ENCODE data around the gene MDP1.
"Not testable (repeated sequence)": the region's sequence is repeated elsewhere in the genome, so short reads cannot be mapped to it uniquely, and the experiment has no call there.

The MDP1 gene

DNA sequence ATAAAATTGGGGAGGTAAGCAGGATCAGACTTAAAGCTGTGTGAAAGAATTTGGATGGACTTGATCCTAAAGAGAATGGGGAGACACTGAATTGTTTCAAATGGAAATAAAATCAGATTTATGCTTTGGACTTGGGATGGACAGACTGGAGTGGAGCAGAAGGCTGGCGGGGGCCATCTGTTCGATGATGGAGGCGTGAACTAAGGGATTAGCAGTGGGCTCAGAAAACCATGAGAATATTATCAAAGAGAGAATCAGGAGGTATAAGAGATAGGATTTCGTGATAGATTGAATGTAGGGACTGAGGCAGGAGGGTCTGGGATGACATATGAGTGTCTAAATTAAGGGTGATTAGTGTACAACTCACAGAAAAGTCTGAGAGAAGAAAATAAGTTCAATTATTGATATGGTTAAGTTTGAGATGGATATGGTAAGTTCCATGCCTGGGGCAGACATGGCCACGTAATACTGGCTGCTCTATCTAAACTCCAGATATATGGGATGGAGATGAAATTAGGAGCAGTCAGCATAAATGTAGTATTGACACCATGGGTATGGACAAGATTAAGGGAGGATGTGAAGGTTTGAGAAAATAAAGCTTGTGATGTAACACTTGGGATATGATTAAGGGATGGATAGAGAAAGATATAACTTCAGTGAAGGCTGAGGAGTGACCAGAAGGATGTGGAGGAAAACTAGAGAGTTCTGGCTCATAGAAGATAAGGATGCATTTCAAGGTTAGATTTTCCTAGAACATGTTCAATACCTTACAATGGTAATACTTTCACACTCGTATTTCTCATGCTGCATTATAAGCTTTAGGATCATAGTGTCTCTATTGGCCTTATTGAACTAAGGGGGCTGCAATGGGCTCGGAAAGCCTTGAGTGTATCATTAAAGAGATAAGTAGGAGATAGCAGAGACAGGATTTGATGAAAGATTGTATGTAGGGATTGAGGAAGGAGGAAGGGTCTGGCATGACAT is 11.4 kb downstream of the MDP1 start:
- FAIRE-seq, result no peak
- no peak for DNase-seq (ENCODE audit: extremely low spot score, insufficient read length, low read depth)

DNA sequence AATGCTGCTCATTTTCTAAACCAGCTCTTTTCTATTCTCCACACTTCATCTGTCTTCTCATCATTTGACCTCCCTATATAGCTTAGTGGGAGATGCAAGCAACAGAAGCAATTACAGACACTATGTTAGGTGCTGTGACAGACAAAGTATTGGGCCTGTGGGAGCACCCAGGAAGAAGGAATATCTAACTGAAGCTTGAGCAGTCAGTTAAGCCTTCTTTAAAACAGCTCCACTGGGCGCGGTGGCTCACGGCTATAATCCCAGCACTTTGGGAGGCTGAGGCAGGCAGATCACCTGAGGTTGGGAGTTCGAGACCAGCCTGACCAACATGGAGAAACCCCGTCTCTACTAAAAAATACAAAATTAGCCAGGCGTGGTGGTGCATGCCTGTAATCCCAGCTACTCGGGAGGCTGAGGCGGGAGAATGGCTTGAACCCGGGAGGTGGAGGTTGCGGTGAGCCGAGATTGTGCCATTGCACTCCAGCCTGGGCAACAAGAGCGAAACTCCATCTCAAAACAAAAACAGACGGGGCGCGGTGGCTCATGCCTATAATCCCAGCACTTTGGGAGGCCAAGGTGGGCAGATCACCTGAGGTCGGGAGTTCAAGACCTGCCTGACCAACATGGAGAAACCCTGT is 12.5 kb downstream of the MDP1 start:
- not testable (repeated sequence) for FAIRE-seq; DNase-seq (ENCODE audit: extremely low spot score, insufficient read length, low read depth)

DNA sequence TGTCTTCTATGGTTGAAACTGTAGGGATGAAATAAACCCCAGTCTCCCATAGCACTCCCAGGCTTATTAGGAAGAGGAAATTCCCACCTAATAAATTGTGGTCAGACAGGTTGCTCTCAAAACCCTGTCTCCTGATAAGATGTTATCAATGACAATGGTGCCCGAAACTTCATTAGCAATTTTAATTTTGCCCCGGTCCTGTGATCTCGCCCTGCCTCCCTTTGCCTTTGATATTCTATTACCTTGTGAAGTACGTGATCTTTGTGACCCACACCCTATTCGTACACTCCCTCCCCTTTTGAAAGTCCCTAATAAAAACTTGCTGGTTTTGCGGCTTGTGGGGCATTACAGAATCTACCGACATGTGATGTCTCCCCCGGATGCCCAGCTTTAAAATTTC is 13.3 kb downstream of the MDP1 start:
- not testable (repeated sequence) for FAIRE-seq; DNase-seq (ENCODE audit: extremely low spot score, insufficient read length, low read depth)

DNA sequence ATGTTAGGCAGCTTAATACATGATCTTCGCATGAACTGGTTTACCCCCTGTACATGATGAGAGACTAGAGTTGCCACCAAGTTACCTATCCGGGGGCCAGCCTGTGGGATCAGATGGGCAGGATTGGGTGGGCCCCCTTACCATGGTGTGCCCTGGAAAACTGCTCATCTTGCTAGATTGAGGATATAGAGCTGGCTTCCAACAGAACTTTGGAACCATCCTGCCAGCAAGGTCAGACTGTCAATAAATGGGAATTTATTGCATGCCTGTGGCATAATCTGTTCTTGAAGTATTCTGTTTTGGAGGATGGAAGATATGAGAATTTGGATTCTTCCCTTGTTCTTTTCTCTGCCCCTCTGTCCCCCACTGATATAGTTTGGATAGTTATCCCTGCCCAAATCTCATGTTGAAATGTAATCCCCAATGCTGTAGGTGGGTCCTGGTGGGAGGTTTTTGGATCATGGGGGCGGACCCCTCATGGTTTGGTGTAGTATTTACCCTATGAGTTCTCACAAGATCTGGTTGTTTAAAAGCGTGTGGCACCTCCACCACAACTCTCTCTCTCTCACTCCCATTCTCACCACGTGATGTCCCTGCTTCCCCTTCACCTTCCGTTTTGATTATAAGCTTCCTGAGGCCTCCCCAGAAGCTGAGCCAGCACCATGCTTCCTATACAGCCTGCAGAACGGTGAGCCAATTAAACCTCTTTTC is 16.9 kb downstream of the MDP1 start:
- no peak for FAIRE-seq
- no peak for DNase-seq (ENCODE audit: extremely low spot score, insufficient read length, low read depth)

DNA sequence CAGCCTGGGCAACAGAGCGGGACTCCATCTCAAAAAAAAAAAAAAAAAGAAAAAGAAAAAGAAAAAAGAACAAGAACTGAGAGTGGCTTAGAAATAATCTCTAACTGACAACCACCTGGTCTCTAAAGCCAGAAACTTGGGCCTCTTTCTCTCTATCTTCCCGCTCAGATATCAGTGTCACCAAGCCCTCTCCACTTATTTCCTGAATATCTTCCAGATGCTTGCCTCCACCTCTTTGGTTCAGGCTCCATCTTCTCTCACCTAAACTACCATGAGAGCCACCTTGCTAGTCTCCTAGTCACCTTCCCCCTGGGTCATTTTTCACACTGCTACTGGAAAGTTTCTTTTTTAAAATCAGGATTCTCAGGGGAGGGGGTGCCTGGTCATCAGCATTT is 18.8 kb downstream of the MDP1 start:
- DNase-seq (ENCODE audit: extremely low spot score, insufficient read length, low read depth), result no peak
- no peak for FAIRE-seq

DNA sequence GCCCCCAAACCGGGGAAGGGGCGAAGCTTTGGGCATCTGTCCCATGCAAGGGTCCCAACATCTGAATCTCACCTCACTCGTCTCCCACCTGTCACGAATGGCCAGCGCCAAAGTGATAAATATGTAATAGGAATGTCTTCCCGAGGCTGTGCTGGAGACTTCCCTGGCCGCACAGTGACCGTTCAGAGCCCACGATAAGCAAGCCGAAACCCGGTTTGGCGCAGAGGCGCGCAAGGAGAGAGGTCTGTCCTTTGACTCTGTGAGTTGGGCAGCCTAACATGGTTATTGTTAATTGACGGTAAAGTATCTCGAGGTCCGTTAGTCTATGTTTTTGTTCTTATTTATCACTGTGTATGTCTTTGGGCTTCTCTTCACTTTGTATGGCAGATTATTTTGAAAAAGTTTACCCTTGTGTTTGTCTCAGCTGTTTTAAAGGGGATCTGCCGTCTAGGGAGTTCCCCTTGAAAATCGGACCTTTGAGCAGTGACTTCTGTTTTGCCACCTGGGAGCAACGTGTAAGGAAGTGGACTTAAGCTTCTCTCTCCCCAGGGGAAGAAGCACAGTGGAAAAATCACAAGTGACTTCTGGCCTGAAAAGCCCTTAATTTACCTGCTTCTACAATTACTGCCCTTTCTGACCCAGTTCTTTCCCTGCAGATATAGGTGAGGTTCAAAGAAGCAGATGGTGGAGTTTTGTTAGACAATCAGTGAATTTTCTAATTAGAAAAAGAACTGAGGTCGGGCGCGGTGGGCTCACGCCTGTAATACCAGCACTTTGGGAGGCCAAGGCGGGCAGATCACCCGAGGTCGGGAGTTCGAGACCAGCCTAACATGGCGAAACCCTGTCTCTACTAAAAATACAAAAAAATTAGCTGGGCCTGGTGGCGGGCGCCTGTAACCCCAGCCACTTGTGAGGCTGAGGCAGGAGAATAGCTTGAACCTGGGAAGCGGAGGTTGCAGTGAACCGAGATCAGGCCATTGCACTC is 19.5 kb downstream of the MDP1 start:
- peak; percentile 77 for FAIRE-seq
- DNase-seq (ENCODE audit: extremely low spot score, insufficient read length, low read depth), result no peak

DNA sequence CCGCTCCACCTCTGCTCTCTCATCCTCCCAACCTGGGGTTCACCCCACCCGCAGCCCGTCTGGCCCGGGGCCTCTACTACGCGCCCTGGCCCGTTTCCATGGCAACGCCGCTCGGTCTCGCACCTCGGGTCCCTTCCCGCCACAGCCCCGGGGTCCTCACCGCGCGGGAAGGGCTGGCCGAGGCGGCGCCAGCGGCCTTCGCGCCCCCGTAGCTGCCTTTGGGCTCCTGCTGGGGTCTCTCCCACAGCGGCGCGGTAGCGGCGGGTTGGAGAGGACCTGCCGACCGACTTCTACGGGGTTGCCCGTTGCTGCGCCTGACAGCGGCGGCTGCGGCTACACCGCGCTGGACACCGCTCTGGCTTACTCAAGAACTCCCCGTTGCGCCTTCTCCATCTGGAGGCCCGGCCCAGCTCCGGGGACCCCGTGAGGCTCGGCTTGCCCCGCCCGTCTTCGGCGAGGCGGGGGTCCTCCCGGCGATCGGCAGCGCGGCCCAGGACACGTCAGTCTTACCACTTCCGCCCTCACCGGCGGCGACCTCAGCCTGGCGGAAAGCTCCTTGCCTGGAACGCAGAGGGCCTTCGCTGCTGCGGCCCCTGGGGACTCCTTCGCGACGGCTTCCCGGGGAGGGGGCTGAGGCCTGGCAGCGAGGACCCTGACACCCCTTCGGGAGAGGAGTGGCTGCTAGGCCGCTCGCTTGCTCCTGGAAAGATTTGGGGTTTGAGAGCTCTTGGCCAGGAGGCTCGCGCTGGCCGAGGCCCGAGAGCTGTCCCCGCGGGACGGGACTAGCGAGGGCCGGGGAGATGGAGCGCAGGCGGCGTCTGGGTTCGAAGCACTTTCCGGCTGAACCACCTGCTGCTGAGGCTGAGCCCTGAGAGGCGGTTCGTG is 20.4 kb downstream of the MDP1 start, which contains the start of gene TM9SF1:
Gene TM9SF1, minus strand, starts transcription at position 256 of the 885 bp plus-strand sequence. CDS start 422 bp downstream, outside the sequence.
- FAIRE-seq (peak; percentile 82), DNase-seq (ENCODE audit: extremely low spot score, insufficient read length, low read depth) (no peak)

DNA sequence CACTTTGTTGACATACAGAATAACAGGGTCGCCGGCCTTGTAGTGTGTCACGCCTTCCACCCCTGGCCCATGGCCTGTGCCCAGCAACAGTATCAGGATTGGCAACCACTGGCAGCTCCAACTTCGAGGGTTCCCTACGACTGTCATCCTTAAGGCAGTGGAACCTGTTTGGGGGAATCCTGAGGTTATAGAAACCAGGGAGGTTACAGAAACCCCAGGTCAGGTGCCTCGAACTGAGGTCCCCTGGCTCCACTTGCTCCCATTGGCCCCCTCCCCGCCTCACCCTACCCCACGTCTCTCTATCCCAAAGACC is 21.0 kb downstream of the MDP1 start:
- DNase-seq (ENCODE audit: extremely low spot score, insufficient read length, low read depth) (no peak), FAIRE-seq (no peak)

DNA sequence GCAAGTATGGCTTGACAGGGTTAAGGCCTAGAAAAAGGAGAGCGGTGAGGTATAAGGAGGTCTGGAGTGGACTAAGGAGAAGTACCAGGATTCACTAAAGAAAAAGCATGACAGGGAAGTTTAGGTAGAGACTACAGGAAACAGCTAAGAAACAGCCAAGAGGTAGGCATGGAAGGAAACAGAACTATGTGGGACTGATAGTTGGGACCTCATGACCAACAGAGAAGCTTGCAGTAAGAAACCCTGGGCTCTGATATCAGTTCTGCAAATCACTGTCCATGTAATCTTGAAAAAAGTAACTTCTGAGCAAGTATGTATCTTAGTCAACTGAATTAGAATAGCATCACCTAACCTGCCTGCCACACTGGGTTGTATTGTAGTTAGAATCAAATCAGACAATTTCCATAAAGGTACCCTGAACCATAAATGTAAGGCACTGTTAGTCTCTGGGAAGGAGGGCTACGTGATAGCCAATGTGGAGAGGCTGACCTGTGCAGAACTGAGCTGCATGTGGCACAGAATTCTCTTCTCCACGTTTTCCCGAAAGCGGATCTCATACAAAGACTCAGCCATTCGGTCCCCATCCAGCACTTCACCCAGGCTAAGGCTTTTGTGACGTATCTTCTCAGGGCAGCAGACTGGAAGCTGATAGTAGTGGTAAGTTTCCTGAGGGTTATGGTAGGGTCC is 21.5 kb downstream of the MDP1 start:
- no peak for FAIRE-seq
- DNase-seq (ENCODE audit: extremely low spot score, insufficient read length, low read depth), result no peak

DNA sequence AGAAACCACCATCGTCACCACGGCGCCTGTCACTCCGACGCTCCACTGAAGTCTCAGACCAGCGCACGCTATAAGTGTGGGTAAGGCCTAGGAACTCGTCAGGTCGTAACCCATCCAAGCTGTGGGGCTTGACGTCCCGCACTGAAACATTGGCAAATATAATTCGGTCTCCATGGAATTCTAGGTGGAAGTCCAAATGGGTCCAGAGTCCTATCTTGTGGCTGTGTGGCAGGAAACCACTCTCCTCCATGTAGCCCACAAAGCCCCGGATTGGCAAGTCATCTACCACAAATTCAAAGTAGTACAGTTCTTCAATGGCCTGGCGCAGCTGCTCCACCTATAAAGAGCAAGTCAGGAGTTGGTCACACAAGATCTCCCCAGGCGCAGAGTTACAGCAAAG is 22.9 kb downstream of the MDP1 start:
- no peak for DNase-seq (ENCODE audit: extremely low spot score, insufficient read length, low read depth)
- FAIRE-seq, result no peak

DNA sequence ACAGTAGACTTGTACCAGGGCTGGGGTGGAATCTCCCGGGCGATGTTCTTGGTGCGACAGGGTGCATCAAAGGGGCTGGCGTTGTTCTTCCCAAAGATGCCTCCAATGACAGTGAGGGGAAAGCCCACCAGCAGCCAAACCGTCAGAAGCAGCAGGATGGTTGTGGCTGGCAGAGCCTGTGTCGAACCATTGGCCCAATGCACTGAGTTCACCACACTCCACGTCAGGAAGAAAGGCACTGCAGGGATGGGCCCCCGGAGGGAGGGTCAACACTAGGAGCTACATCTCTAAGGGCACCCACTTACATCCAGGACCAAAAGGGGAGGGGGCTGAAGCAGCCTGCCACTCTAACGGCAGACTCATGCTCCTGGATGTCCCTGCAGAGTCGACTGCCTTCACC is 25.4 kb downstream of the MDP1 start:
- FAIRE-seq (no peak), DNase-seq (ENCODE audit: extremely low spot score, insufficient read length, low read depth) (no peak)

DNA sequence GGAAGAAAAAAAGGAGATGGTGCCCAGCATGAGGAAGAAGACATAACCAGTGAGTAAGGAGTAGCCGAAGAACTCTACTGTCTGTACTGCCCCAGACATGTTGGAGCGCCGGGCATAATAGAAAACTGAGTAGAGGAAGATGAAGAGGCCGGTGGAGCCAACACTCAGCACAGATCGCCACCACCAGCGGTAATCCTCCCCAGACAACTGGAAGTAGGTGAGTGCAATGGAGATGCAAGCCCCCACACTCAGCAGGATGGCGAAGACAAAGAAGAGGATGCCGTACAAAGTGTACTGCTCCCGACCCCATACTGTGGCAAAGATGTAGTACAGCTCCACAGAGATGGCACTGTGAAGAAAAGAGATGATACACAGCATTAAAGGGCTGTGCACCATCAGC is 26.4 kb downstream of the MDP1 start:
- DNase-seq (ENCODE audit: extremely low spot score, insufficient read length, low read depth) (no peak), FAIRE-seq (no peak)

DNA sequence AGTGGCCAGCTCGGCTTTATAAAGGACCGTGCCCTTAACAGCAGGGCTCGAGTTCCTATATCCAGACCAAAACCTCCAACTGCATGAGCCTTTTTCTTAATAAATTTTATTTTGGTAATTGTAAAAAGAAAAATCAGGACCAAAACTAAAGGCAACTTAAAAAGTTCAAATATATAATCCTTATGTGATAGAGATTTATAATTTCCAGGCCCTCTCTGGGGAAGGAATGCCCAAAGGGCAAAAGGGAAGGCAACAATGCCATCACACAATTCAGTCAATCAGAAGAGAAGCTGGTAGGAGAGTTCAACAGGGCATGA is 26.8 kb downstream of the MDP1 start:
- DNase-seq (ENCODE audit: extremely low spot score, insufficient read length, low read depth) (no peak), FAIRE-seq (no peak)

DNA sequence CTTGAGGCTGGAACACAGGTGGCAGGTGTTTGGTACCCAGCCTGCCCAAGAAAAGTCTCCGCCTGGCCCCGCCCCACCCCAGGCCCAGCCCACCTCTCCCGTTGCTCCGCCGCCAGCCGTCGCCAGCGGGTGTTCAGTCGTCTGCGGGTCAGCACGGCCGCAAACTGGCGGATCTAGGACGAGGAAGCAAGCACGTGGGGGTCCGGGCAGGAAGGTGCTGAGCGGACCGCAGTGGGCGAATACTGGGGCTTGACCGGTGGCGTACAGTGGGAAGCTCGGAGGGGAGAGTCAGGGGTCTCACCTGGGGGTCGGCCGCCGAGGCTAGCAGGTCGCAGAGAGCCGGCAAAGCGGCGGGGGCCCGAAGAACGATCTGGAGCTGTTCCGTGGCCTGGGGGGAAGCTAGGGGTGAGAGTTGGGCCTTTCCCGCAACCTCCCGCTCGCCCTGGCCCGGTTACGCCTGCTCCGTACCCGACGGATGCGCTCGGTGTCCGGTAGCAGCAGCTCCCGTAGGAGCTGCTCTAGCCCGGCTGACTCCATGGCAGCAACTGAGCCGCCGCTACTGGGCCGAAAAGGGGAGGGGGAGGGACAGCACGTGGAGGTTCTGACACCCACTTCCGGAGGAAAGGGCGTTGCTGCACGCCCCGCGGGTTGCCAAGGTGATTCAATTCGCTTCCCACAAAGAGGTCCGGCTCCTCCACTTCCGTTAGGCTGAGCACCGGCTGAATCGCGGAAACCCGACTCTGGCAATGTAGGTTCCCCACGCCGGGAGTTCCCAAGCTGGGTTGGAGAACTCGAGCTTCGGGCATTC is 27.4 kb downstream of the MDP1 start, which contains the start of gene IPO4:
Gene IPO4, minus strand, starts transcription at position 566 of the 808 bp plus-strand sequence. Its CDS starts 29 bp downstream, at position 537.
- peak; percentile 99 for DNase-seq (ENCODE audit: extremely low spot score, insufficient read length, low read depth)
- peak; percentile 95 for FAIRE-seq

DNA sequence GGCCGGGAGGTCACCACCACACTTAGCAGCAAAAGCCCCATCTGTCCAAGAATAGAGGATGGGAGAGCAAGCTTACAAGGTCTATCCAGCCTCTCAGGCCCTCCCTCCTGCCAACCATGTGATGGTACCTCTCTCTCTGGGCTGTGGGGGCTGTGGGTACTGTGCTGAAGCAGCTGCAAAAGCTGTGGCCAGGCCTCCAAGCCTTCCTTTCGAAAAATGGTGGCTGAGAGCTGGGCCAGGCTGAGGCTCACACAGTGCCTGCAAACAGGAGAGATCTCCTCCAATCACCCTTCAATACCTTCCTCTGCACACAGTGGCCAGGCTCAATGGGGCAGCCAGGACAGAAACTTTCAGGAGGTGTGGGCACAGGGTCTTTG is 28.3 kb downstream of the MDP1 start:
- FAIRE-seq (no peak), DNase-seq (ENCODE audit: extremely low spot score, insufficient read length, low read depth) (no peak)

DNA sequence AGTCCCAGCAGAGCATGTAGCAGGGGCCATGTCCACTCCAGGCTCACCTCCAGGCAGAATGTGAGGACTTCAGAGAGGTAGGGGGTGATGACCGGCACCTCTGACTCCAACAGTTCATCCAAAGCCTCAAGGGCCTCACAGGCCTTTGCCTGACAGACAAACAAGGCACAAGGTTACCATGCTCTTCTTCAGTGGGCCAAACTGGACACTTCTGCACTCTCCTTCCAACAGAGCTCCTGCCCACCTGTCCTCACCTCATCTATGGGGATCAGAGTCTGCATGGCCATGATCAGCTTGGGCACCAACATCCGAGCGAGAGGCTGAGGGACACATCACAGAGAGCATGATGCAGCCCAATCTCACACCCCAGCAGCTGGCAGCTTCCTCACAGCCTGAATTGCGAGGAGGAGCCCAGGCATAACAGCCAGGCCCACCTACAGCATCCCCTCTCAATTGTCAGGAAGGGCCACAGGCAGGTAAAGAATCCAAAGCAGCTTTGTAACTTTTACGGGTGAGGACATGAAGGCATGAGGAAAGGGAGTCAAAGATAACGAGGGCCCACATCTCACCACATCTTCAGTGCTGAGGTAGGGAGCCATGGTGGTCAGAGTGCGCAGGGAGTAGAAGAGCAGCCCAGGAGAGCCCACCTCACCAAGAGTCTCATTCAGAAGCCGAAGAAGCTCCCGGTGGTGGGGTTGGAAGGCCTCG is 28.9 kb downstream of the MDP1 start:
- no peak for FAIRE-seq

DNA sequence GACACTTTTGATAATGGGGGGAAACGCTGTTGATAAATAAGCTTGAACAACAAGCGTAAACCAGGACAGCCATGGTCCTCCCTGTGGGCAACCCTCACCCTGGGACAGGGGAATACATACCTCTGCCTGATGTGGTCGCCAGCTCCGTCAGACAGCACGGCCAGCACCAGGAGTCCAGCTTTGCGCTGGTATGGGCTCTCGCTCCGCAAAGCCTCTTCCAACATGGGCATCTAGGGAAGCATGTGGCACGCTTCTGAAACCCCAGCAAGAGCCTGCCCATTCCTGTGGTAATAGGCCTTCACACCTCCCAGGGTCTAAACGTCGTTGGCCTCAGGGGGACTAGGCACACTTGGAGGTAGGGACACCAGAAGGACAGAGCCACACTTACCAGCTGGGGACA is 30.1 kb downstream of the MDP1 start:
- FAIRE-seq (no peak), DNase-seq (ENCODE audit: extremely low spot score, insufficient read length, low read depth) (no peak)

More for the DNA sequence above, 28.9 kb downstream of the MDP1 start:
- no peak for DNase-seq (ENCODE audit: extremely low spot score, insufficient read length, low read depth)
